Right ventricle myocardium inferior (tissue), 1 donor: ENCODE data around the gene APH1B. TPM values are rescaled to one million over a fixed set of nuclear protein-coding genes. Genes with fewer than 3 reads are reported as not detected.
"Not testable (repeated sequence)": the region's sequence is repeated elsewhere in the genome, so short reads cannot be mapped to it uniquely, and the experiment has no call there.

Experiments used
- ATAC-seq: fragments of 200-7000 bp; cut with Tn5 transposase; one replicate; pipeline ENCODE4 v1.9.1; 2020; ENCODE audit warnings: mild to moderate bottlenecking, moderate library complexity
- DNase-seq: peaks from one replicate; pipeline ENCODE4 v3.0.0; 2021; ENCODE audit errors: missing footprints
- intact Hi-C: fragments of 100-400 bp; cut with DNase I; formaldehyde crosslinking; loops from one replicate; pipeline ENCODE4 v1.11.0; 2022
- total RNA-seq: library from RNA; stranded (reverse); fragmentation: NEBNext Ultra II Directional; extraction: Animal tissue kit (Norgen Biotek cat#: 25700); gene quantifications from one replicate; pipeline ENCODE4 v1.2.1, GENCODE V29; 2021
- donor health status: DM: no; HTN: yes; CAD: no; lungs with severe emphysema.

Gene APH1B
- total RNA-seq, 1 donor from 2014 or later: 6.2 TPM

- intact Hi-C loops: no loop called here
- no peak for ATAC-seq
- no peak for DNase-seq
Measured at GRCh38 chr15:63340878-63341277, 63.5 kb downstream of the APH1B start.

DNA sequence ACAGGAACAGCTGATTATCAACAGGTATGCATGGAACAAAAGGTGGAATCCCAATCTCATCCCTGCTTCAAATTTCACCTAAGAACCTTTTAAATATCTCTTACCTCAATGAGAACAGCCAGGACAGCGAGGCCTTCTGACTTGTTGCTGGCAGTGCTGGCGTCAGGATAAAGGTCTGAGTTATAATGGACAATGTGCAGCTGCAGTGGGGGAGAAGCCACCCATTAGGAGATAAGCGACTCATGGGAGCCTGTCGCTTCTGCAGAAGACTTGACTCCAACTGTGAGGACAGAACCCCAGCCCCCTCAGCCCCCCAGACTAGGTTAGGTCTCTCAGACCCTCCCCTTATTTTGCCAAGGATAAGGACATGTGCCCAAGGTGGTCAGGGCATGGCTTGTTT lies 64.5 kb downstream of the APH1B start:
- ATAC-seq (no peak), DNase-seq (no peak)
- intact Hi-C loops: no loop called here

DNA sequence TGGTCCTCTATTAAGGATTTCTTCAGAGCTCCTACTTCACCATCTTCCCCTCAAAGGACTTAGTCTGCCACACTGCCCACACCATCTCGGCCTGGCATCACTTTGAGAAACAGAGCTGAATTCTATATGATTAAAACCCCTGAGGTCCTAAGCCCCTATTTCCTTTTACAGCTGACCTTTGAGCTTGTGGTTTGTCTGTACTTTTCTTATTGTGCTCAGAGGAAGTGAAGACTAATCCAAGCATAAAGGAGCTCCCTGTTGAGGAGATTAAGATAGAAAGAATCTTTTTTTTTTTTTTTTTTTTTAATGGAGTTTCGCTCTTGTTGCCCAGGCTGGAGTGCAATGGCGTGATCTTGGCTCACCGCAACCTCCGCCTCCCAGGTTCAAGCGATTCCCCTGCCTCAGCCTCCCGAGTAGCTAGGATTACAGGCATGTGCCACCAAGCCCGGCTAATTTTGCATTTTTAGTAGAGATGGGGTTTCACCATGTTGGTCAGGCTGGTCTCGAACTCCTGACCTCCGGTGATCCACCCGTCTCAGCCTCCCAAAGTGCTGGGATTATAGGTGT lies 65.7 kb downstream of the APH1B start:
- DNase-seq, intact Hi-C loops: not testable (repeated sequence)

GRCh38 chr15:63344731-63345390 lies 67.5 kb downstream of the APH1B start:
- ATAC-seq (no peak), DNase-seq (no peak)
- intact Hi-C loops: no loop called here

More for the DNA sequence above, 65.7 kb downstream of the APH1B start:
- not testable (repeated sequence) for ATAC-seq

- ATAC-seq (no peak), DNase-seq (no peak)
- intact Hi-C loops: no loop called here
Measured at GRCh38 chr15:63345391-63345752, 68.0 kb downstream of the APH1B start.

DNA sequence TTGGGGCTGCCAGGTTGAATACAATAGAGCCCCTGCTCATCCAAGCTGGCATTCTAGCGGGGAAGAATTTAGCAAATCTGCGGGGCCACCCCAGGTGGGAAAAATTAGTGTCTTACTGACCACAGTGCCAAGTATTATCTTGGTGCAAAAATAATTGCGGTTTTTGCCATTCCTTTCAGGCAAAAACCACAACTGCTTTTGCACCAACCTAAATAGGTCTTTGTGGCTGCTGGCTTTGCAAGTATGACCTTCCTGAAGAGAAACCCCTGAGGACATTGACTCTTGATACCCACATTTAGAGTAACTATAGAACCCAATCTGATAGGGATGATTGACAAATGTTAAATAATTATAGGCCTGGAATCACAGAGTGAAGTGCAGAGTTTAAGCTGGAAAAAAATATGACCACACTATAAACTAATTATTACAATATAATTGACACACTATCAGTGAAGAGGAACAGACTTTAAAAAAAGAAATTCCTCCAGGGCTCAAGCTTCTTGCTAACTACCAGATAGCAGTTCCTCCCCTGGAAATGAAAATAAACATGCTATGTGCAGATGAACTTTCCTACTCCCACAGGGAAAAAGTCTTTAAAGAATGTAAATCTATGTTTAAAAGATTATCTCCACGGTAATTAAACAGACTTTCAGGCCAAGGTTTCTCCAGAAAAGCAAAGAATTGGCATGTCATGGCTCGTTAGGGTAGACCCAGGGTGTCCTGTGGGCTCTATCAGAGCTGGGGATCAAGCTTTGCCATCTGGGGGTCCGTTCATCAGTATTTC lies 69.9 kb downstream of the APH1B start:
- DNase-seq: no peak
- ATAC-seq: no peak
- intact Hi-C loops: no loop called here

DNA sequence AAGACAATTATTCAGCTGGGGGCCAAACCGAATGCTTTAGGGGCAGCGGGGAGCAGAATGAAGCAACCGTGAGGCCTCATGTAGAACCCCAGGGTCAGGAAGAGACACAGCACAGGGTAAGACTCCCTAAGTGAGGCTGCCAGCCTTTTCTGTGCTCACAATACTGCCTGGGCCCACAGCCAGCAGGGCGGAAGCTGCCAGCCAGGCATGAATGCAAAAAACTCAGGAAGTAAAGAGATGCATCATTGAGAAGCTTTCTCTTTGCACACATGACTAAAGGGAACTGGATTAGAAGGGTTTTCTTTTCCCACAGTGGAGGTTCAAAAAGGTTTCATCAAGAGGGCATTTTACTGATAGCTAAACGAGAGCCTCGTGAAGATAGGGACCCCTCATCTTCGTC lies 71.0 kb downstream of the APH1B start:
- ATAC-seq (peak; percentile 21), DNase-seq (peak; percentile 77)
- intact Hi-C loops: no loop called here

DNA sequence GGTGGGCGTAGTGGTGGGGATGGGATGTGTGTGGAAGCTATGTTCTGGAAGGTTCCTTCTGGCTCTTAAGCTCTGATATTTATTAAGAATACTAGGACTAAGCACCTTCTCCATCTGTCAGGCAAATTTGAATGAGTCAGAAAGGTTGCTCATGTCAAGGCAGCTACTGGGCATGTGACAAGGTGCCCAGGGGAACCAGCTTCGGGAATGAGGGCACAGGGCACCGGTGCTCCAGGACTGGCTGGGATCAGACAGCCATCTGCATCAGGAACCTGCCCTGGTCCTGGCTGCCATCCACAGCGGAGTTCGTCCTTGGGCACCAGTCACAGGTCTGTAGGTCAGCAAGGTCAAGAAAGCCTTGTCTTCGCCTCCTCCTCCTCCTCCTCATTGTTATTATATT lies 71.8 kb downstream of the APH1B start:
- ATAC-seq: no peak
- no peak for DNase-seq
- intact Hi-C loops: no loop called here

DNA sequence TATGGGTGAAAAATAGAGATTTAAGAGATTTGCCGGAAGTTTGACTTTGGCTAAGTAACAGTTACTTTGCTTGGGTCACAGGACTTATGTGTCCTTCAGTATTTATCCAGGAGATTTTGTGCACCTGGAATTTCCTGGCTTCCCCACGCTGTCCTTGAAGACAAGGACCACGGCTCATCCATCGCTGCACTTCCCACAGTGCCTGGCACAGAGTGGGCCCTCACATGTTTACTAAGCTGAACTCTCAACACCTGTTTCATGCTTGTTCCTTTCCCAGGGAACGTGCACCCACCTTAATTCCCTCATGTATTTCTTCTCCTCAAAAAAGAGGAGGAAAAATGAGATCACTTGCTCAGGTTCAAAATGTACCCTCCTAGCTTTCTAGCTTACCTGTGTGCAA lies 72.2 kb downstream of the APH1B start:
- no peak for ATAC-seq
- DNase-seq: no peak
- intact Hi-C loops: no loop called here

DNA sequence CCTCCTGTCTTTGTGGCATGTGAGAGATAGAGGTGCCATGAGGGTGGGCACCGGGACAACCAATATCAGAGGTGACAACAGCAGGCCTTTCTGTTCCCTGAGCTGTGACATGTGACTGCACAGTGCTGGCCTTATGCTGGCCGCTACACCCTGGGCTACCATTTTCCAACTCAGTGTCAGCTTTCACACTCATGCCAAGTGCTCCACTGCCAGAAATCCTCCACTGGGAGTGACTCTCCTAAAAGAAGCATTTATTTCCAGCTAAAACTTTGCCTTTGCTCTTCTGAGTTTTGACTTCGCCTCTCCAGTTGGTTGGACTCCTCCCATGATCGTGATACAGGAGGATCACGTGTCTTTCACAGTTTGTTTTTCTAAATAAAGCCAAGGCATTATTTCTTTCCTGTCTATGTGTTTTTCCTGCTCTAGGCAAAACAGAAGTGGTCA lies 72.8 kb downstream of the APH1B start:
- DNase-seq (peak; percentile 82), ATAC-seq (peak; percentile 94)
- intact Hi-C loops: no loop called here

- DNase-seq (no peak), ATAC-seq (no peak)
- intact Hi-C loops: no loop called here
Measured at GRCh38 chr15:63351170-63351569, 73.8 kb downstream of the APH1B start.

GRCh38 chr15:63352808-63353207 lies 75.4 kb downstream of the APH1B start:
- intact Hi-C loops: no loop called here
- ATAC-seq (no peak), DNase-seq (no peak)

GRCh38 chr15:63353261-63353660 lies 75.9 kb downstream of the APH1B start:
- DNase-seq: no peak
- intact Hi-C loops: no loop called here
- ATAC-seq: no peak

DNA sequence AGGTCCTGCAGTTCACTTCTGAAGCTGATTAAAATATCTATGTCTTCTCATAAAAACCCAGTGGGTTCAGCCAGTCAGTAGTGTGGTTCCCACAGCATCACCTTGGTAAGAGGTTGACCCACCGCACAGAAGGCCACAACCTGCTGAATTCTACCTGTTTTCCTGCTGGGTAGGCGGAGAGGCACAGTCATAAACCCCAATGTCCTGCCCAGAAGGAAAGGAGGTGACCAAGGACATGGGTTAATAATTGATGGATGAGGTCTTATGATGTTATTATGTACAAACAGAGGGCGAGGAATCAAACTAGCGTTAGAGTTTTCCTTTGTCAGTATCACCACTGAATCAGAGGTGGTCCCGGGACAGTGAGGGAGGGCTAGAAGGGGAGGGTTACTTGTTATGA lies 76.5 kb downstream of the APH1B start:
- intact Hi-C loops: no loop called here
- DNase-seq: no peak
- ATAC-seq: no peak

GRCh38 chr15:63354821-63355650 lies 77.6 kb downstream of the APH1B start:
- DNase-seq (no peak), ATAC-seq (no peak)
- intact Hi-C loops: no loop called here

DNA sequence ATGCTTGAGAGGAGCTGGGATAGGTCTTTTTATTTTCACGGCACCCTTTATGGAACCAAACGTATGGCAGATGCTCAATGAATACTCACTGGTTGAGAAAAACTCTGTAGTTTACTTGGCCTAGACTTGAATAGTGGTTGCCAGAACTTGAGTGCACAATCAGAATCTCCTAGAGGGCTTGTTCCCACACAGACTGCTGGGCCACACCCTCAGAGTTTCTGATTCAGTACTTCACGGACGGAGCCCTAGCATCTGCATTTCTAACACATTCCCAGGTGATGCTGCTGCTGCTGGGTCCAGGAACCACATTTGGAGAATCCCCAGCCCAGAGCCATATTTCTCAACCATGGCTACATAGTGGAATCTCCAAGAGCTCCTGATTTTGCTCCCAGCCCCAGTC lies 79.7 kb downstream of the APH1B start:
- intact Hi-C loops: no loop called here
- DNase-seq (no peak), ATAC-seq (no peak)

GRCh38 chr15:63357731-63358130 lies 80.3 kb downstream of the APH1B start:
- no peak for ATAC-seq
- intact Hi-C loops: no loop called here
- DNase-seq: no peak

DNA sequence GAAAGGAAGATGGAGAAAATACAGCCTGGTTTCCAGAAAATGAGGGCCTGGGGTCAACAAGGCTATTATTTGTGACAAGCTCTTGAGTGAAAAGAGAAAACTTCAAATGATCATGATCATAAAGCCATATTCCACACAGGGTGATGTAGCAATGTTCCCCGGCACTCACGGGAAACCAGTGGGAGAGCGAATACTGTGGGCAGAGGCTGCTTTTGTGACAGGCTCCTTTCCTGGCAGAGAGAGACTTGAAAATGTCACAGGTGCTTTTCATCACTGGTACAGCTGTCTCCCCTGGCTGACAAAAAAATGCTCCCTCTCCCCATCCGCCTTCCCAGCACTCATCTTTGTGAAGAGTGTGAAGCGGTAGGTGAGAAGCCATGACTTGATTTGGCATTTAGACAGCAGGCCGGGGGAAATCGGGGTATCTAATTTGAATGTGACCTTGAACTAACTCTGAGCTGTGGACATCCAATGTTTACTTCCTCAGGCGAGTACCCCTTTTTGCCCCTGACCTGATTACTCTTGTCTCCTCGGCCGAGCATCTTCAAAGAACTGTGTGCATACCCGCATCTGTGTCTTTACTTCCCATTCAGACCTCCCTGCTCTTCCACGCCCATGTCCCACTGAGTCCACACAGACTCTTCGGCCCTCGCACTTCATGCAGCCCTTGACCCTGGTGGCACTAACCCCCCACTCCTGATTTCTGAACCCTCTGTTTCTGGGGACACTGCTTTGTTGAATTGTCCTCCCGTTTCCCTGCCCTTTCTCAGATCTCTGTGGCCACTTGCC lies 81.0 kb downstream of the APH1B start:
- ATAC-seq (no peak), DNase-seq (no peak)
- intact Hi-C loops: no loop called here
